ENCODE measurements around the gene TOP3B. TPM values are rescaled to one million over a fixed set of nuclear protein-coding genes. Genes with fewer than 3 reads are reported as not detected.

The TOP3B gene
- polyA plus RNA-seq, 3 donors, result 9.0 to 31.9 (median 9.5) TPM

DNA sequence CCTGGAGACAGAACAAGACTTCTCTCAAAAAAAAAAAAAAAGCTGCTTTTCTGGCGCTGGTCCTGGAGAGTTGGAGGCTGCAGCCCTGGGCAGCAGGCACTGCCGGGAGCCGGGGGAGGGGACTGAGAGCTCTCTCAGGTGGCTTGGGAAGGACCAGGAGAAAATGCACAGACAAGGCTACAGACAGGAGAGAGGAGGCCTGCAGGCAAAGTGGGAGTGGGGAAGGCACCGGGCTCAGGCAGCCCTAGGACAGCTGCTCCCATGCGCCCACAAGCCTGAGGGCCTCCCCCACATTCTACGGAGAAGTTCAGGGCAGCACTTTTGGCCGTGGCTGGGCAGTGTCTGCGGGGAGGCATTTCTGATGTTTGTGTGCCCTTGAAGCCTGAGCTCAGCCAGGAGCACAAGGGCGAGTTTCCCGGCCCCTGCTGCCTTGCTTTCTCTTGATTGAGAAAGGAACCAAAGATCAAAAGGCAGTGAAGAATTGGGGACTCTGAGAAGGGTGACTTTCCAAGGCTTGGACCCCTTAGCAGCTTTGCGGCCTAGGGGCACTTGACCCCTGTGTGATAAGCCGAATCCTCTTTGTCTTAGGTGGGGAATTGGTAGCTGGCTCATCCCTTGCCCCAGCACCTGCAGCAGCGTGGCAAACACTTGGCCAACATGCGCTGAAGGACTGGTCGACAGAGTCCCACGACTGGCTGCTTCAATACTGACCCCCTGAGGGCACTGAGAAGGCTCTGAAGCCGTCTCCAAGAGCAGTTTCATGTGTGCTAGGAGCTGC, 65.2 kb downstream of the TOP3B start:
- no peaks in the 10 kb centered on the region for H3K79me2 ChIP-seq (ENCODE audit: insufficient read depth, low read length)
- 93% methylated on average over 16 of the region's 17 CpGs for WGBS (ENCODE audit: insufficient coverage)
- no peaks in the 10 kb centered on the region for H3K9me3 ChIP-seq (replicated peaks in 1 of 2; ENCODE audit: control insufficient read depth in 1 of 2, insufficient read depth in 1 of 2, low read length in 2 of 2)
- H3K4me1 ChIP-seq (ENCODE audit: control insufficient read depth in 1 of 2, insufficient read depth in 2 of 2, low read length in 2 of 2), result no peaks in the 10 kb centered on the region
- intact Hi-C loops (cut with micrococcal nuclease), result no loop called here
- H3K4me2 ChIP-seq (replicated peaks; ENCODE audit: extremely low read depth, low read length, poor library complexity, severe bottlenecking), result no peak overlapping the region
- no peaks in the 10 kb centered on the region for H3K27me3 ChIP-seq (ENCODE audit: control insufficient read depth in 2 of 2, insufficient read depth in 2 of 2, low read length in 2 of 2)
- peaks cover 55% of the 10 kb centered on the region for H4K20me1 ChIP-seq (ENCODE audit: insufficient read depth, low read length)
- TF ChIP-seq, protein P1, sequence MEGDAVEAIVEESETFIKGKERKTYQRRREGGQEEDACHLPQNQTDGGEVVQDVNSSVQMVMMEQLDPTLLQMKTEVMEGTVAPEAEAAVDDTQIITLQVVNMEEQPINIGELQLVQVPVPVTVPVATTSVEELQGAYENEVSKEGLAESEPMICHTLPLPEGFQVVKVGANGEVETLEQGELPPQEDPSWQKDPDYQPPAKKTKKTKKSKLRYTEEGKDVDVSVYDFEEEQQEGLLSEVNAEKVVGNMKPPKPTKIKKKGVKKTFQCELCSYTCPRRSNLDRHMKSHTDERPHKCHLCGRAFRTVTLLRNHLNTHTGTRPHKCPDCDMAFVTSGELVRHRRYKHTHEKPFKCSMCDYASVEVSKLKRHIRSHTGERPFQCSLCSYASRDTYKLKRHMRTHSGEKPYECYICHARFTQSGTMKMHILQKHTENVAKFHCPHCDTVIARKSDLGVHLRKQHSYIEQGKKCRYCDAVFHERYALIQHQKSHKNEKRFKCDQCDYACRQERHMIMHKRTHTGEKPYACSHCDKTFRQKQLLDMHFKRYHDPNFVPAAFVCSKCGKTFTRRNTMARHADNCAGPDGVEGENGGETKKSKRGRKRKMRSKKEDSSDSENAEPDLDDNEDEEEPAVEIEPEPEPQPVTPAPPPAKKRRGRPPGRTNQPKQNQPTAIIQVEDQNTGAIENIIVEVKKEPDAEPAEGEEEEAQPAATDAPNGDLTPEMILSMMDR (IDR thresholded peaks at IDR 0.05), result no peak
- H3K36me3 ChIP-seq (replicated peaks in 1 of 2; ENCODE audit: control insufficient read depth in 1 of 2, insufficient read depth in 2 of 2, low read length in 2 of 2), result peaks cover 23 to 33% of the 10 kb centered on the region in 2 donors
- no peak overlapping the region for H2AFZ ChIP-seq (ENCODE audit: insufficient read depth, low read depth, low read length, poor library complexity, severe bottlenecking)
- no peak for DNase-seq
- Mint-ChIP-seq H3K9me3 (no peaks in the 10 kb centered on the region), H3K36me3 (peaks cover 22 to 36% of the 10 kb centered on the region in 2 donors), H3K27ac (peak overlapping the region in 3 of 7 donors; percentile 28 to 80 (median 50)), H3K4me3 (no peak overlapping the region), H3K4me1 (no peaks in the 10 kb centered on the region), H3K27me3 (ENCODE audit: low read depth in 3 of 3) (no peaks in the 10 kb centered on the region)
- no peak overlapping the region for H3K9ac ChIP-seq (ENCODE audit: insufficient read depth, low read length, poor library complexity, severe bottlenecking)
- H3K27ac ChIP-seq (ENCODE audit: low read depth in 1 of 2, low read length in 2 of 2), result no peak overlapping the region
- no peak overlapping the region for H3K4me3 ChIP-seq (replicated peaks in 1 of 3; ENCODE audit: low read depth in 2 of 3, low read length in 3 of 3)

DNA sequence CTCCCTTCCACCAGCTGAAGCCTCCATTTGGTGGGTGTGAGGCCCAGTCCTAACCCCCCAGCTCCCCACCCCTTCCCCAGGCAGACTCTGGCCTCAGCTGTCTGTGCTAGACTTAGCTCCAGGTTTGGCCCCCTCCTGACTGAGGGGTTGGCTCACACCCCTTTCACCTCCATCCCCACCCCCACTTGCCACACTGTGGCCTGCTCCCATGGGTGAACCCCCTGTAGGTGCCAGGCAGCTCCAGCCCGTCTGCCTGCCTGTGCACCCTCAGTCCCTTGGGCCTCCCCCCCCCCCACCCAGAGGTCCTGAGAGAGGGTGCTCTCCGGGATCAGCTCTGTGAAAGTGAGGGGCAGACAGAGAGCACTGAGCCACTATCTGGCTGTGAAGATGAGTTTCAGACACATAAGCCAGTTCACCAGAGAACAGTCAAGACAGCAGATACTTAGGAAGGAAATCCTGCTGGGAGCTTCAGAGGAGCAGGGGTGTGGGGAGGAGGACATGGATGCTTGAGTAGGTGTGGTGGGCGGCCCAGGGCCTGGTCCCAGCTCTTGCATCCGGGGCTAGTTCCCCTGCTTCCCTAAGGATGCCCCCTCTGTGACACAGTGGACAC, 66.2 kb downstream of the TOP3B start:
- no peaks in the 10 kb centered on the region for H3K9me3 ChIP-seq (replicated peaks in 1 of 2; ENCODE audit: control insufficient read depth in 1 of 2, insufficient read depth in 1 of 2, low read length in 2 of 2)
- Mint-ChIP-seq H3K27me3 (ENCODE audit: low read depth in 3 of 3) (no peaks in the 10 kb centered on the region), H3K27ac (peak overlapping the region in 2 of 7 donors; percentile 32 to 50), H3K9me3 (no peaks in the 10 kb centered on the region), H3K4me1 (peaks cover 2% of the 10 kb centered on the region), H3K4me3 (no peak overlapping the region), H3K36me3 (peaks cover 13 to 26% of the 10 kb centered on the region in 2 donors)
- TF ChIP-seq, protein P1 (IDR thresholded peaks at IDR 0.05), result no peak
- intact Hi-C loops (cut with micrococcal nuclease), result no loop called here
- H3K79me2 ChIP-seq (ENCODE audit: insufficient read depth, low read length), result no peaks in the 10 kb centered on the region
- H4K20me1 ChIP-seq (ENCODE audit: insufficient read depth, low read length), result peaks cover 47% of the 10 kb centered on the region
- H3K9ac ChIP-seq (ENCODE audit: insufficient read depth, low read length, poor library complexity, severe bottlenecking), result no peak overlapping the region
- no peak overlapping the region for H3K27ac ChIP-seq (ENCODE audit: low read depth in 1 of 2, low read length in 2 of 2)
- 100% methylated on average over 3 of the region's 4 CpGs for WGBS (ENCODE audit: insufficient coverage)
- DNase-seq, result no peak
- no peak overlapping the region for H3K4me2 ChIP-seq (replicated peaks; ENCODE audit: extremely low read depth, low read length, poor library complexity, severe bottlenecking)
- H2AFZ ChIP-seq (ENCODE audit: insufficient read depth, low read depth, low read length, poor library complexity, severe bottlenecking), result no peak overlapping the region
- H3K27me3 ChIP-seq (ENCODE audit: control insufficient read depth in 2 of 2, insufficient read depth in 2 of 2, low read length in 2 of 2), result no peaks in the 10 kb centered on the region
- peaks cover 15 to 24% of the 10 kb centered on the region in 2 donors for H3K36me3 ChIP-seq (replicated peaks in 1 of 2; ENCODE audit: control insufficient read depth in 1 of 2, insufficient read depth in 2 of 2, low read length in 2 of 2)
- no peaks in the 10 kb centered on the region for H3K4me1 ChIP-seq (ENCODE audit: control insufficient read depth in 1 of 2, insufficient read depth in 2 of 2, low read length in 2 of 2)
- no peak overlapping the region for H3K4me3 ChIP-seq (replicated peaks in 1 of 3; ENCODE audit: low read depth in 2 of 3, low read length in 3 of 3)
